HepG2 (cell line): ENCODE data around the gene AXIN2. TPM values are rescaled to one million over a fixed set of nuclear protein-coding genes. Genes with fewer than 3 reads are reported as not detected.

Source experiments
- ARID5B ChIP-seq: IDR thresholded peaks from 2 replicates; pipeline ENCODE4 v1.4.0; 2020; ENCODE audit warnings: mild to moderate bottlenecking, missing genetic modification reagents
- FOXA1 ChIP-seq, 2 experiments: fragments of 450-650 bp in 1 of 2; sonication (generic) in 1 of 2; formaldehyde crosslinking in 1 of 2; IDR thresholded peaks; 2 replicates each; pipeline versions ENCODE4 v1.4.0 to v1.6.1; 2016 to 2020; ENCODE audit warnings: missing genetic modification reagents in 1 of 2
- HNF1B ChIP-seq: sonication (generic); formaldehyde crosslinking; IDR thresholded peaks from 2 replicates; pipeline ENCODE4 v1.5.1; 2020; ENCODE audit warnings: mild to moderate bottlenecking, moderate library complexity, missing genetic modification reagents
- HOMEZ ChIP-seq: IDR thresholded peaks from 2 replicates; pipeline ENCODE4 v1.6.1; 2016; ENCODE audit warnings: low read depth
- KMT2A ChIP-seq: sonication (generic); formaldehyde crosslinking; IDR thresholded peaks from 2 replicates; pipeline ENCODE4 v1.4.0; 2020; ENCODE audit warnings: missing genetic modification reagents
- NCOR1 ChIP-seq: fragments of 200-600 bp; sonication (generic); IDR thresholded peaks from 2 replicates; pipeline ENCODE4 v1.7.0; 2017; ENCODE audit warnings: antibody characterized with exemption, low read length, borderline replicate concordance
- PAWR ChIP-seq: sonication (generic); formaldehyde crosslinking; IDR thresholded peaks from 2 replicates; pipeline ENCODE4 v1.4.0; 2020; ENCODE audit warnings: missing genetic modification reagents, mild to moderate bottlenecking, borderline replicate concordance
- SIX1 ChIP-seq: sonication (generic); formaldehyde crosslinking; IDR thresholded peaks from 2 replicates; pipeline ENCODE4 v1.4.0; 2020; ENCODE audit warnings: missing genetic modification reagents, borderline replicate concordance
- ZNF138 ChIP-seq: sonication (generic); formaldehyde crosslinking; IDR thresholded peaks from 2 replicates; pipeline ENCODE4 v1.5.0; 2020; ENCODE audit warnings: mild to moderate bottlenecking, low read depth, missing genetic modification reagents
- ZNF567 ChIP-seq: sonication (generic); formaldehyde crosslinking; IDR thresholded peaks from 2 replicates; pipeline ENCODE4 v1.8.1; 2023; ENCODE audit warnings: mild to moderate bottlenecking, missing genetic modification reagents, borderline replicate concordance
- ZNF607 ChIP-seq: sonication (generic); formaldehyde crosslinking; IDR thresholded peaks from 2 replicates; pipeline ENCODE4 v1.5.1; 2020; ENCODE audit warnings: missing genetic modification reagents, mild to moderate bottlenecking, borderline replicate concordance
- ZNF687 ChIP-seq: sonication (generic); formaldehyde crosslinking; IDR thresholded peaks from 2 replicates; pipeline ENCODE4 v1.5.1; 2020; ENCODE audit warnings: mild to moderate bottlenecking, missing genetic modification reagents, moderate library complexity
- ZNF720 ChIP-seq: sonication (generic); formaldehyde crosslinking; IDR thresholded peaks from 2 replicates; pipeline ENCODE4 v1.4.0; 2020; ENCODE audit warnings: missing genetic modification reagents
- ZSCAN31 ChIP-seq: sonication (generic); formaldehyde crosslinking; IDR thresholded peaks from 2 replicates; pipeline ENCODE4 v1.5.0; 2020; ENCODE audit warnings: low read depth, mild to moderate bottlenecking, missing genetic modification reagents
- polyA plus RNA-seq, 8 experiments: library from polyadenylated mRNA; depleted of rRNA in 3 of 8; stranded (reverse) in 7 of 8; unstranded in 1 of 8; fragments of >200 nt; fragmentation: Illumina TruSeq in 4 of 8; extraction: Trizol in 4 of 8; gene quantifications; 2 replicates each; pipeline versions ENCODE4 v1.2.1 to v1.2.3, GENCODE V29; 2011 to 2016; ENCODE audit warnings: low read depth in 4 of 8, missing spikeins in 1 of 8, mixed read lengths in 1 of 8; ENCODE audit not compliant: insufficient read depth in 1 of 8
- total RNA-seq, 5 experiments: library from RNA; depleted of rRNA; stranded (reverse); fragments of >200 nt; fragmentation: Illumina TruSeq; extraction: Trizol; gene quantifications; 2 replicates each; pipeline ENCODE4 v1.2.3, GENCODE V29; 2016; ENCODE audit warnings: low read depth in 1 of 5
- TF ChIP-seq, protein P1 (sequence below), 2 experiments: sonication (generic) in 1 of 2; formaldehyde crosslinking in 1 of 2; IDR thresholded peaks; 2 replicates each; pipeline versions ENCODE4 v1.5.1 to v1.6.1; 2011 to 2020; ENCODE audit warnings: borderline replicate concordance in 1 of 2, low read depth in 1 of 2, low read length in 1 of 2, mild to moderate bottlenecking in 1 of 2, missing genetic modification reagents in 1 of 2, moderate library complexity in 1 of 2

The AXIN2 gene
- total and polyA plus RNA-seq, 2 of the 13 experiments (the other 11 are each of a cell fraction or from before 2014, with no cell fraction given), result 58.6 to 63.4 TPM

GRCh38 chr17:65564793-65565192 lies 3.3 kb upstream of the AXIN2 start (continued):
- no peak for TF ChIP-seq ZNF687
- peak; percentile 55 for TF ChIP-seq ARID5B (CRISPR knock-in tag)
- TF ChIP-seq ZSCAN31 (CRISPR knock-in tag), result no peak
- TF ChIP-seq HNF1B (CRISPR knock-in tag), result peak; percentile 20; the same call in 1 of the 2 replicates
- peak; percentile 40; the same call in 1 of the 2 replicates for TF ChIP-seq NCOR1
- TF ChIP-seq SIX1 (CRISPR knock-in tag), result no peak
- TF ChIP-seq ZNF138, result no peak
- no peak for TF ChIP-seq KMT2A (CRISPR knock-in tag)
- TF ChIP-seq PAWR (CRISPR knock-in tag), result no peak
- TF ChIP-seq HOMEZ (CRISPR knock-in tag), result no peak
- TF ChIP-seq, protein P1, sequence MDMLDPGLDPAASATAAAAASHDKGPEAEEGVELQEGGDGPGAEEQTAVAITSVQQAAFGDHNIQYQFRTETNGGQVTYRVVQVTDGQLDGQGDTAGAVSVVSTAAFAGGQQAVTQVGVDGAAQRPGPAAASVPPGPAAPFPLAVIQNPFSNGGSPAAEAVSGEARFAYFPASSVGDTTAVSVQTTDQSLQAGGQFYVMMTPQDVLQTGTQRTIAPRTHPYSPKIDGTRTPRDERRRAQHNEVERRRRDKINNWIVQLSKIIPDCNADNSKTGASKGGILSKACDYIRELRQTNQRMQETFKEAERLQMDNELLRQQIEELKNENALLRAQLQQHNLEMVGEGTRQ (IDR thresholded peaks at IDR 0.05; ENCODE audit: low read depth, low read length), result peak; percentile 69
- TF ChIP-seq, protein P1 (CRISPR knock-in tag; IDR thresholded peaks at IDR 0.05; ENCODE audit: borderline replicate concordance), result peak; percentile 88; the same call in 1 of the 2 replicates
- TF ChIP-seq ZNF720, result no peak
- TF ChIP-seq ZNF567 (CRISPR knock-in tag), result no peak
- no peak for TF ChIP-seq ZNF607 (CRISPR knock-in tag)
- no peak for TF ChIP-seq FOXA1 (IDR thresholded peaks at IDR 0.05)
- TF ChIP-seq FOXA1 (CRISPR knock-in tag; IDR thresholded peaks at IDR 0.05), result no peak
